DMS 273 treated with DMSO at 0.1 percent for 48 hours (cell line): ENCODE measurements around the gene WDR36.
A peak's percentile ranks its signal among the peaks of the same experiment; 100 is the strongest.
"Not testable (repeated sequence)": the region's sequence is repeated elsewhere in the genome, so short reads cannot be mapped to it uniquely, and the experiment has no call there.

Source experiments
- DNase-seq: peaks from one replicate; lab custom pipeline; 2025; lab: John Stamatoyannopoulos, UW

The WDR36 gene

DNA sequence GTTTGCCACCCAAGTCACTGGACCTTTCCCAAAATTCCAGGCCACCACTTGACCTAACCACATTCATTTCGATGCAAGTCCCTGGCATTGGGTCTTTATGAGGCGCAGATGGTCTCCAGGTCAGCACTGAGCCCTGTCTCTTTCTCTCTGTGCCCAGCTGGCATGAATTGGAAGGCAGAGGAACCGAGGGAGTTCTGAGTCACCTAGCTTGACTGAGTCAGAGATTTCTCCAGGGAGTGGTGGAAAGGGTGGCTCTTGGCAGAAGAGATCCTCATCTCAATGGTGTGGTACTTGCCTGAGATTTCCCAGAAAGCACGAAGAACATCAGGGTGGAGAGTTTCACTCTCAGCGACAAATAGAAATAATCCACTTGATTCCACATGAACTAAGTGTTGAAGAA, 43.8 kb downstream of the WDR36 start:
- no peak for DNase-seq

- DNase-seq = no peak
These were observed 45.9 kb downstream of the WDR36 start for GRCh38 chr5:111138096-111138495.

GRCh38 chr5:111141471-111141870, 49.3 kb downstream of the WDR36 start:
- DNase-seq = not testable (repeated sequence)

GRCh38 chr5:111142932-111143331, 50.8 kb downstream of the WDR36 start:
- no peak for DNase-seq

GRCh38 chr5:111143910-111144309, 51.8 kb downstream of the WDR36 start:
- peak; percentile 26 for DNase-seq

DNA sequence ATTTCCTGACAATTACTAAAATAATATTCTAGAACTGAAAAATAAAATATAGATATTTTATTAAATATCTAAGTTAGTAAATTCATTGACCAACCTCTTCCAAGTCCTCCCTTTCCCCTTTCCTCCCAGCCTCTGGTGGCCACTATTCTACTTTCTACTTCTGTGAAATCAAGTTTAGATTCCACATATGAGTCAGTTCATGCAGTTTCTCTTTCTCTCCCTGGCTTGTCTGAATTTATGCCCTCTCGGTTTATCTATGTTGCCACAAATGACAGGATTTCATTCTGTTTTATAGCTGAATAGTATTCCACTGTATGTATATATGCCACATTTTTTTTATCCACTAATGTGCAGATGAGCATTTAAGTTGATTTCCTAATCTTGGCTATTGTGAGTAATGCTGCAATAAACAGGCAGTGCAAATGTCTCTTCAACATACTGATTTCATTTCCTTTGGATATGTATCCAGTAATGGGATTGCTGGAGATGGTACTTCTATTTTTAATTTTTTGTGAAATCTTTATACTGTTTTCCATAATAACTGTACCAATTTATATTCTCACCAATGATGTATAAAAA, 52.3 kb downstream of the WDR36 start:
- no peak for DNase-seq

- no peak for DNase-seq
These were observed 53.9 kb downstream of the WDR36 start for GRCh38 chr5:111146053-111146452.

GRCh38 chr5:111147502-111147901, 55.4 kb downstream of the WDR36 start:
- DNase-seq = no peak

DNA sequence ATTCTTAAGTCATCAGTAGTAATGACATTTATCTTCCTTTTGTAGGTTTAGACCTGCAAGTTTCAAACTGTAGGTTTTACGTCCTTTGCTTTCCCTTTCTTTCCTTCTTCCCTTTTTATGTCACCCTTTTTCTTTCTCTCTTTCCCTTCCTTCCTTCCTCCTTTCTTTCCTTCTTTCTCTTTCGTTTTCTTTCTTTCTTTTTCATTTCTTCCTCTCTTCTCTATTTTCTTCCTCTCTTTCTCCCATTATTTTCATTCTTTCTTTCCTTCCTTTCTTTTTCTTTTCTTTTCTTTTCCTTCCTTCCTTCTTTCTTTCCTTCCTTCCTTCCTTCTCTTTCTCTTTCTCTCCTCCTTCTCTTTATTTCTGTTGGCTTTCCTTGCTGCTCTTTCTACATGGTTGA, 59.9 kb downstream of the WDR36 start:
- no peak for DNase-seq

DNA sequence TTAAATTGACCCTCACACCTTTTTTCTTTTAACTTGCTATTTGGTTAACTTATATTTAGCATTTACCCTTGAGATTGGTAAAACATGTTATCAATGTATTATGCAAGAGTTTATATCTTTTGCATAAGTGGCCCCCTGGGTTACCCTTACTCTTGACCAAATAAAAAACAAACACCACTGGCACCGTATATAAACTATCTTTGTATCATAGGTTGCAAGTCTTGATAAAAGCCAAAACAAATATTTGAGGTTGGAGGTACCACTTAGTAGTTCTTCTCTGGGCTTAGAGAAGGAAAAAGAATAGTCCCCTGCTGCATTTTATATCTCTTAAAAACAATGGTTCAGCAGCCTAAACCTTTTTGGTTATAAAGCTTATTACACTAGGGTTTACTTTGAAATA, 61.3 kb downstream of the WDR36 start:
- DNase-seq = no peak

GRCh38 chr5:111153945-111154344, 61.8 kb downstream of the WDR36 start:
- no peak for DNase-seq

DNA sequence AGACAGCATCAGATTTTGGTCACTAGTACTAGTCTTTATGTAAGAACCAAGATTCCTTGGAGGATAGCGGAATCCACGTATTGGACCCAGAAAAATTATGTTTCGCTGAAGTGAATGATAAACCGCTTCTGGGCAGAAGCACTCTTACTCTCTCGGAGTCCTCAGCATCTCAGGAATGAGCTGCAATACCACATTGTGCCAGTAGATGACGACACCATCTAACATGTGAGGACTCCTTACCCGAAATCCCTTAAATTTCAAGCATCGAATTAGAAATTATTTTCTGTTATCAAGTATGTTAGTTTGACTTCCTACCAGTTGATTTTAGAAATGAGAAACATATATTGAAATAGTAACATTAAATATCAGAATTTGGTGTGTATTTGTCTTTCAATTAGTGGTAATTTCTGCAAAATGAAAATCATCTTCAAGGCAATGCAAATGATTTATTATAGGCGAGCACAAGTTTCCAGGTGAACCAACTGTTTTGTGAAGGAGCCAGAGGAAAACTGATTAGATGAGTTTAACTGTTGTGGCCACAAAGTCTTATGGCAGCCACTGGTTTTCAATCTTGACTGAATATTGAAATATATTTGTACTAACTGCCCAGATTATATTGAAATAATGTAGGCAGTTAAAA, 66.1 kb downstream of the WDR36 start:
- DNase-seq = peak; percentile 37

- no peak for DNase-seq
These were observed 67.7 kb downstream of the WDR36 start for GRCh38 chr5:111159845-111160244.

DNA sequence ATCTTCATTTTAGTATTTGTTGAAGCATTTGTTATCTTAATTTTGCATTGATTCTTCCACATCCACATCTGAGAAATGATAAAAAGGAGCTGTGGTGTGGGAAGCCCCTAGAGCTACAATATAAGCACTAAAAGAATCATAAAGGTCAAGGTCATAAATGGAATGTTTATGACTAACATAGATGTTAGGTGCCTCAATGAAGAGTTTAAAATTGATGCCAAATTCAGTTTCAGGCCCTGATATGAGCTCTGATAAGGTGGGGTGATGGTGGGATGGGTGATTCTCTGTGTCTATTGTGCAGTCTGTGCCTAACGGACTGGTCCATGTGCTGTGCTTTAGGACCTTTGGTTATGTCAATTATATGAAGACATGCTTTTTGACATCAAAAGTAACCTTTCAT, 70.9 kb downstream of the WDR36 start:
- no peak for DNase-seq

GRCh38 chr5:111165058-111165457, 72.9 kb downstream of the WDR36 start:
- no peak for DNase-seq

- no peak for DNase-seq
These were observed 75.4 kb downstream of the WDR36 start for GRCh38 chr5:111167551-111167950.

DNA sequence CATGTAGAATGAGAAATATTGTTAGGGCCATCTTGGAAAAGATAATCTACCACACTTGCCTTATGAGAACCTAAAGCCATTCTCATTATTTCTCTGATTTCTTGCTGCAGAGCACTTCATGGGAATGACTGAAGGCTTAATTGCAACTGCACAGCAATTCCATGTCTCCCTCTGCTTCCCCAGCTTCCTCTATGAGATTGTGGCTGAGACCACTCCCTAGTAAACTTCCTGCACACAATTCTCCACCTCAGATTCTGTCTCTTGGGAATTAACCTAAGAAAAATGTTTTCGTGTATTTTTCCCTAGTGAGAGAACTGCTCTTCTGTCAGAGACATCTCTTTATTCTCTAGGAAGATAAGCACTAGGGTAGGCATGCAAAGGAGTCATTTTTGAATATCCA, 76.5 kb downstream of the WDR36 start:
- no peak for DNase-seq

GRCh38 chr5:111169269-111169668, 77.1 kb downstream of the WDR36 start:
- DNase-seq = no peak

DNA sequence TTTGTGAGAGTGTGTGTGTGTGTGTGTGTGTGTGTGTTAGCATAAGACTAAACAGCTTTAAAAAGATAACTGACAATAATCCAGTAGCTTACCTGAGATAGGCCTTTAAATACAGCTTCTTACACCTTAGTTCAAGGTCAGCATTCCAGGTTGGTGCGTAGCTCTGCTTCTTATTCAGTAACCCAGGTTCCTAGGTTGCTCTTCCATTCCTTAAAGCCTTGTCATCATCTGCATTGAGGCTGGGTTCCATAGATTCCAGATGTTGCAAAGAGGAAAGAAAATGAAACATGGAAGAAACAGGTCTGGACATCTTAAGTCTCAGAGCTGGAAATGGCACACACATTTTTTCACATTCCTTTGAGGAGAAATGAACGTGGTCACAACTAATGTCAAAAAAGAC, 78.1 kb downstream of the WDR36 start:
- no peak for DNase-seq

DNA sequence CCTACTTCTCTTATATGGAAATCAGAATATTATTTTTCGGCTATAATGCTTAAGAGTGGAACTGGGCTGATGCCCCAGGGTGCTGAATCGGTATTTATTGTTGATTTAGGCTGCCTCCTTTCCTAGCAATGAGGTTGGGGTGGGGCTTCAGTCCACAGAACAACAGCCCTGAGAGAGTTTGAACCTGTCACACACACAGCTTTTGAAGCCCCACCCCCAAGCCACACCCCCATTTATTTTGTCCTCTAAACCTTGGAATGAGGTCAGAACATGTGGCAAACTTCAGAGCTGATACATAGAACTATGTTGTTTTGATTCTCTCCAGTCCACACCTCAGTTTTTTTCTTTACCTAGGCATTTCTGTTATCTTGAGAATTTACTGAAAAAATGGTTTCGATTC, 80.4 kb downstream of the WDR36 start:
- DNase-seq = no peak

GRCh38 chr5:111173476-111173875, 81.3 kb downstream of the WDR36 start:
- no peak for DNase-seq
